OCI-M2 (cell line): ENCODE results near the gene CFAP77.

Source experiments
- DNase-seq: peaks from one replicate; lab custom pipeline; 2025; ENCODE audit not compliant: unreplicated experiment; lab: John Stamatoyannopoulos, UW

The CFAP77 gene

GRCh38 chr9:132514011-132514744 lies 104.2 kb downstream of the CFAP77 start:
- no peak for DNase-seq

- no peak for DNase-seq
Measured at GRCh38 chr9:132514821-132515220, 104.8 kb downstream of the CFAP77 start.

- no peak for DNase-seq
Measured at GRCh38 chr9:132516301-132516700, 106.3 kb downstream of the CFAP77 start.

GRCh38 chr9:132516911-132517310 lies 106.9 kb downstream of the CFAP77 start:
- no peak for DNase-seq

GRCh38 chr9:132517815-132518550 lies 108.0 kb downstream of the CFAP77 start:
- DNase-seq: no peak

GRCh38 chr9:132518626-132519025 lies 108.6 kb downstream of the CFAP77 start:
- no peak for DNase-seq

GRCh38 chr9:132519033-132519432 lies 109.0 kb downstream of the CFAP77 start:
- DNase-seq: no peak

- DNase-seq: no peak
Measured at GRCh38 chr9:132520612-132521011, 110.6 kb downstream of the CFAP77 start.

- DNase-seq: no peak
Measured at GRCh38 chr9:132525308-132526023, 115.5 kb downstream of the CFAP77 start.

- DNase-seq: no peak
Measured at GRCh38 chr9:132531195-132531594, 121.2 kb downstream of the CFAP77 start.

GRCh38 chr9:132531710-132532570 lies 121.9 kb downstream of the CFAP77 start:
- no peak for DNase-seq

GRCh38 chr9:132534832-132535231 lies 124.8 kb downstream of the CFAP77 start:
- no peak for DNase-seq

GRCh38 chr9:132536124-132536523 lies 126.1 kb downstream of the CFAP77 start:
- DNase-seq: no peak

- no peak for DNase-seq
Measured at GRCh38 chr9:132537352-132537751, 127.3 kb downstream of the CFAP77 start.

GRCh38 chr9:132538071-132538470 lies 128.1 kb downstream of the CFAP77 start:
- no peak for DNase-seq

GRCh38 chr9:132539096-132539495 lies 129.1 kb downstream of the CFAP77 start:
- no peak for DNase-seq

GRCh38 chr9:132541051-132541450 lies 131.0 kb downstream of the CFAP77 start:
- no peak for DNase-seq

- DNase-seq: no peak
Measured at GRCh38 chr9:132541870-132542830, 132.1 kb downstream of the CFAP77 start.

GRCh38 chr9:132543251-132543650 lies 133.2 kb downstream of the CFAP77 start:
- DNase-seq: no peak

- DNase-seq: no peak
Measured at GRCh38 chr9:132543960-132544359, 133.9 kb downstream of the CFAP77 start.
